ENCODE measurements around the gene KCNH1. TPM values are rescaled to one million over a fixed set of nuclear protein-coding genes. Genes with fewer than 3 reads are reported as not detected.

Gene KCNH1
- total RNA-seq, 1 donor from 2014 or later = 0.10 TPM

DNA sequence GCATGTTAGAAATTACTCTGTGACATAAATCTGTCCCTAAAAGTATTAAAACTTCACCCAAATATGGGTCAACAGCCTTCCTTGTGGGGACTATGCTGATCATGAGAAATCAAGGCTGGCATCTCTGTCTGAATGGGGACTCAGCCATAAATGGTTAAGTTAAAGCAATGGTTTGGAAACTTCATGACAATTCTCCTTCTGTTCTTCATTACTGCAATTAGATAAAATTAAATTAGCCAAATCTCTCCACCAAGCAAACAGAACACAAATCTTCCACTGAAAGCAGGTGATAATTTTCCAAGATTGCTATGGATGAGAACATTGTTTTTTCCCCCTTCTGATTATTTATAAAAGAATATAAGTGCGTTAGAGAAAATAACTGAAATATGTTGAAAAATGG lies 346.1 kb downstream of the KCNH1 start:
- Mint-ChIP-seq H3K4me1 (ENCODE audit: unreplicated experiment) (peaks cover 13% of the 10 kb centered on the region), H3K4me3 (ENCODE audit: unreplicated experiment) (no peak overlapping the region), H3K9me3 (ENCODE audit: unreplicated experiment) (no peaks in the 10 kb centered on the region), H3K36me3 (ENCODE audit: low read depth, unreplicated experiment) (no peaks in the 10 kb centered on the region), H3K27ac (ENCODE audit: unreplicated experiment) (no peak overlapping the region), H3K27me3 (ENCODE audit: unreplicated experiment) (no peaks in the 10 kb centered on the region)
- no peak for TF ChIP-seq CTCF (IDR thresholded peaks at IDR 0.05; ENCODE audit: unreplicated experiment)
- DNase-seq (ENCODE audit: low spot score) = no peak

DNA sequence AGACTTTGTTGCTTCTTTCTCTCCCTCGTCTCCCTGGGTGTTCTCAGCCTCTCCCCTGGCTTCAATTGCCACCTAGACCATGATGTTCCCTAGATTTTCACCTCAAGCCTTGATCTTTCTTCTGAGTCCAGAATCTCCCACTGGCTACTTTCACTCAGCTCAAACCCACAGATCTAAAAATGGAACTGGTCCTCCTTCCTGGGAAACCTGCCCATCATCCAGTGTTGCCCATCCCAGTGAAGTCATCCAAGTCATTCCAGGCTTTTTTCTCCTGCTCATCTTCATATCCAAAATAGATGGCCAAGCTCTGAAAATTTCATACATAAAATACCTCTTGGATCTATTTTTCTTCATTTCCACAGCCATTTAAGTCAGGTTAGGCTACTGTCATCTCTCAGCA lies 347.4 kb downstream of the KCNH1 start:
- no peak for DNase-seq (ENCODE audit: low spot score)
- no peak for TF ChIP-seq CTCF (IDR thresholded peaks at IDR 0.05; ENCODE audit: unreplicated experiment)
- Mint-ChIP-seq H3K9me3 (ENCODE audit: unreplicated experiment) (no peaks in the 10 kb centered on the region), H3K27ac (ENCODE audit: unreplicated experiment) (no peak overlapping the region), H3K36me3 (ENCODE audit: low read depth, unreplicated experiment) (no peaks in the 10 kb centered on the region), H3K27me3 (ENCODE audit: unreplicated experiment) (no peaks in the 10 kb centered on the region), H3K4me1 (ENCODE audit: unreplicated experiment) (peaks cover 10% of the 10 kb centered on the region), H3K4me3 (ENCODE audit: unreplicated experiment) (no peak overlapping the region)

DNA sequence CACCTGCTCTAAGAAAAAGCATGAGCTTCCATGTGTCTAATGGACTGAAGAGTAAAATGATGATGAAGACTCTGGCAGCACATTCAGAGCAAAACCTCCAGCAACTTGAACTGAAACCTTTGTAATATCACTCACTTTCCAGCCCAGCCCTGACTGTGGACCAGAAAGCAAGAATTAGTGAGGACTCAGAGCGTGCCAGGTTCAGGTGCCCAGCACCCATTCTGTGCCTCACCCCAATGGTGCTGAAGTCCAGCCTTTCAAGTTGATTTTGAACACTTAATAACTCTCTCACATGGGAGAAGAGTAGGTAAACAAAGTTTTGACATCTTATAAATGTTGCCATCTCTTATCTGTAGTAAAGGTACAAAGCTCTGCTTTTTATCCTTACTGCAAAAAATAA lies 350.0 kb downstream of the KCNH1 start:
- Mint-ChIP-seq H3K4me3 (ENCODE audit: unreplicated experiment) (no peak overlapping the region), H3K9me3 (ENCODE audit: unreplicated experiment) (no peaks in the 10 kb centered on the region), H3K36me3 (ENCODE audit: low read depth, unreplicated experiment) (no peaks in the 10 kb centered on the region), H3K27me3 (ENCODE audit: unreplicated experiment) (peaks cover 1% of the 10 kb centered on the region), H3K27ac (ENCODE audit: unreplicated experiment) (no peak overlapping the region), H3K4me1 (ENCODE audit: unreplicated experiment) (no peaks in the 10 kb centered on the region)
- no peak for DNase-seq (ENCODE audit: low spot score)
- TF ChIP-seq CTCF (IDR thresholded peaks at IDR 0.05; ENCODE audit: unreplicated experiment) = no peak

DNA sequence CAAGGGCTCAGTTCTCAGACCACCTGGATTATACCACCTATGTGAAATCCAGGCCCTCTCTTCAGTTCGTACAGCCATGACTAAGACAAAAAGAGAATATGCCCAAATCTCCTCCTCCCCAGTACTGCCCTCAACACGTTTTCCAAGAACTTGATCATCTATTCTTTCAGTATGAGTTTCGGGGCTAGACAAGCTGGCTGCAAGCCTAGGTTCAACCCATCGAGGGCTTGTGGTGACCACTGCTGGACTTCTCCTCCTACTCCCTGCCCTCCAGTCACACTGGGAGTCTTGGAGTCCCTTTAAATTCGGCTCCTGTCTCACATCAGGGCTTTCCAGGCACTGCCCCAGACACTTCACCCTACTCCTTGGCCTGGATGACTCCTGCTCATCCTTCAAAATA lies 352.3 kb downstream of the KCNH1 start:
- Mint-ChIP-seq H3K36me3 (ENCODE audit: low read depth, unreplicated experiment) (no peaks in the 10 kb centered on the region), H3K4me1 (ENCODE audit: unreplicated experiment) (no peaks in the 10 kb centered on the region), H3K9me3 (ENCODE audit: unreplicated experiment) (no peaks in the 10 kb centered on the region), H3K27me3 (ENCODE audit: unreplicated experiment) (peaks cover 1% of the 10 kb centered on the region), H3K27ac (ENCODE audit: unreplicated experiment) (no peak overlapping the region), H3K4me3 (ENCODE audit: unreplicated experiment) (no peak overlapping the region)
- TF ChIP-seq CTCF (IDR thresholded peaks at IDR 0.05; ENCODE audit: unreplicated experiment) = no peak
- no peak for DNase-seq (ENCODE audit: low spot score)

GRCh38 chr1:210779269-210779668 lies 354.7 kb downstream of the KCNH1 start:
- H3K4me1 Mint-ChIP-seq (ENCODE audit: unreplicated experiment) = no peaks in the 10 kb centered on the region
- H3K4me3 Mint-ChIP-seq (ENCODE audit: unreplicated experiment) = no peak overlapping the region
- no peak for DNase-seq (ENCODE audit: low spot score)
- peaks cover 1% of the 10 kb centered on the region for H3K27me3 Mint-ChIP-seq (ENCODE audit: unreplicated experiment)
- H3K27ac Mint-ChIP-seq (ENCODE audit: unreplicated experiment) = no peak overlapping the region
- H3K9me3 Mint-ChIP-seq (ENCODE audit: unreplicated experiment) = no peaks in the 10 kb centered on the region
- no peaks in the 10 kb centered on the region for H3K36me3 Mint-ChIP-seq (ENCODE audit: low read depth, unreplicated experiment)
- no peak for TF ChIP-seq CTCF (IDR thresholded peaks at IDR 0.05; ENCODE audit: unreplicated experiment)

Data from endothelial cell (in vitro differentiated cells).